ENCODE measurements around the gene DPPA2. TPM values are rescaled to one million over a fixed set of nuclear protein-coding genes. Genes with fewer than 3 reads are reported as not detected.
A peak's percentile ranks its signal among the peaks of the same experiment; 100 is the strongest.

Gene DPPA2
- total RNA-seq, 1 donor from 2014 or later: 0.35 TPM

- DNase-seq (ENCODE audit: low read depth): no peak
Observed at GRCh38 chr3:109325109-109325508, 8.8 kb upstream of the DPPA2 start.

- DNase-seq (ENCODE audit: low read depth): peak; percentile 70
Observed at GRCh38 chr3:109313061-109313460, 3.3 kb downstream of the DPPA2 start.

GRCh38 chr3:109297496-109297895 lies 18.8 kb downstream of the DPPA2 start:
- DNase-seq (ENCODE audit: low read depth): no peak

DNA sequence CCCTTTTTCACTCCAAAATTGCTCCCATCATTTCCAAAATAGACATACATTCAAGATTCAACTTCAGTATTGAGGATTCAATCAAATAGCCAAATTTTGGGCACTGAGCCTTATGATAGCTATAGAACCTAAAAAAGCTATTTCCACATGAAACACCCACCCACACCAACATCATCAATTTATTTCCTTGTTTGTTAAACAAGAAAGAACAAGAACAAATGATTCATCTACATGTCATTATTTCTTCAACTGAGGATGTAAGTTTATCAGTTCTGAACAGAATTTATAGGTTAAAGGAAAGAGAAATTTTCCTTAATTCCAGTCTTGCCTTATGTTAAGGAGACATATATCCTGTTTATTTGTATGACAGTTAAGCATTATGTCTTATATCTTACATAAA lies 32.2 kb downstream of the DPPA2 start:
- no peak for DNase-seq (ENCODE audit: low read depth)

DNA sequence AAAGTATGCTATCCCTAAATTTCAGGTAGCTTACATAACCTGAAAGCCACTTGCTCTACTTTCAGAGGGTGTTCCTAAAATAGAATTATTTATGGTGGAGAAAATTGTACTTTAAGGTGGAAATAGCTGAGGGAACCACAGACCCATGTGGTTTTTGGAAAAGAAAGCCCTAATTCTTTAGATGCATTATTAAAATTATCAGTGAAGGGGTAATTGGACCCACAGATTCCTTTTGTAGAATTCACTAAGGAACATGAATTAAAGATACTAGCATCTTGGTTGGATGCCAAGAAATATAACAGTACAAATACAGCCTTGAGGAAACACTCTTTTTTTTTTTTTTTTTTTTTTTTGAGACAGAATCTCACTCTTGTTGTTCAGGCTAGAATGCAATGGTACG lies 37.8 kb downstream of the DPPA2 start:
- DNase-seq (ENCODE audit: low read depth): no peak

DNA sequence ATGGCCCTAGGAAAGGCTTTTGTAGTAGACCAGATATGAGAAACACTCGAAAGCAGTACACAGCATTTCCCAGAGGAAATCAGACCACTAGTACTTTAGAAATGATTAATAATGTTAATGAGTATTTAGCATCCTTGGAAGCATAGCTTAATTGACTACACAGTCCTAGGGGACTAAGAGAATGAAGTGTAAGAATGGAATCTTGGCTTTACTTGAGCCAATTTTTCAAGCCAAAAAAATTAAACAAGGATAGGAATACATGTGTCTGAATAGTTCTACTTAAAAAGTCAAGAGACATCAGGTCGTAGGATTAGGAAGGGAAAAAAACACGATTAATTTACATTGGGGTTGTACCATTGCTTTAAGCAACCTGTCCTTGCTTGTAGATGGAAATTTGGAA lies 38.2 kb downstream of the DPPA2 start:
- no peak for DNase-seq (ENCODE audit: low read depth)

DNA sequence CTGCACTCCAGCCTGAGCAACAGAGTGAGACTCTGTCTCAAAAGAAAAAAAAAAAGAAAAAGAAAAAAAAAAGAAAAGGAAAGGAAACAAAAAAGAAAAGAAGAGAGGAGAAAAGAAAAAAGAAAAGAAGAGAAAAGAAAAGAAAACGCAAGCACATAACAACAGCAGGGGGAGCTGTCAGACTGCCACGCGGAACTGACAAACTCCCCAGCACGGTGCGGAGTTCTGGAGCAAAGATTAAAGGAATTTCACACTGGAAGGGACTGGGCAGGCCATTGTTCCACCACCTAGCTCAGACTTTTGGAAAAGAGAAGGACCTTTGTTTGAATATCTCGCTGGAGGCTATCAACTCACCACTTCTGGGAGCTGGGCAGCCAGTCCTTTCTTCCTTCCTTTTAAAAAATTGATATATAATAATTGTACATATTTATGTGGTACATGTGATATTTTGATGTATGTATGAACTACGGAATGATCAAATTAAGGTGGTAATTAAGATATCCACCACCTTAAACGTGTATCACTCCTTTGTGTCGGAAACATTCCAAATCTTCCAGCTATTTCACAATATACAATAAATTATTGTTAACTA lies 40.5 kb downstream of the DPPA2 start:
- peak; percentile 47 for DNase-seq (ENCODE audit: low read depth)

- DNase-seq (ENCODE audit: low read depth): no peak
Observed at GRCh38 chr3:109270779-109271178, 45.5 kb downstream of the DPPA2 start.

DNA sequence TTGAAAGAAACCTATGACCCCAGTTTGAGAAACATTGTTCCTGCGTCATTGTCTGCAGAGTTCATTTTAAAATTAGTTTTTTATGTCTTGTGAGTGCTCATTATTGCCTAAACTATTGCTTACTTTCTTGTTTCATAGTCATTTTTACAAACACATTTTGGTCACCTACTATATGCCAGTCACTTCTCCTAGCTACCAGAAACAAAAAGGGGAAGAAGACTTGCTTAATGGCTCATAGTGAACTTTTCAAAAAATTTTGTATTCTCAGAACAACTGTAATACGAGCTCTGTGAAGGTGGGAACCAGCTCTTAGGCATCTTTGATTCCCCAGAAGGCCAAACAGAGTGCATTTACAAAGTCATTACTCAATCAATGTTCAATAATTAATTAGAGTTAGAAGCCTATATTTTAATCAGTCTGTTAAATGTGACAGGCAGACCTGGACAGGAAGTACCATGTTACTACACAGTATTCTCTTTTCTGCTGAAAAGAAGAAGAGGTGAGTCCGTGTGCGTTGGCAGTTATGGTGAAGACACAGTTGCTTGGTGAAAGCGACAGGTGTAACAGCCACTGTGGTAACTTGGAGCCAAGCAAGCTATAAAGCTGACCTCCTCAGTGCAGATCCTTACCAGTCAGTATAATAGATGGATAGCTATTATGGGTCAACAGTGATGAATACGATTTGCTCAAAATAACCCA lies 46.6 kb downstream of the DPPA2 start:
- no peak for DNase-seq (ENCODE audit: low read depth)

GRCh38 chr3:109268181-109268580 lies 48.1 kb downstream of the DPPA2 start:
- DNase-seq (ENCODE audit: low read depth): peak; percentile 11

DNA sequence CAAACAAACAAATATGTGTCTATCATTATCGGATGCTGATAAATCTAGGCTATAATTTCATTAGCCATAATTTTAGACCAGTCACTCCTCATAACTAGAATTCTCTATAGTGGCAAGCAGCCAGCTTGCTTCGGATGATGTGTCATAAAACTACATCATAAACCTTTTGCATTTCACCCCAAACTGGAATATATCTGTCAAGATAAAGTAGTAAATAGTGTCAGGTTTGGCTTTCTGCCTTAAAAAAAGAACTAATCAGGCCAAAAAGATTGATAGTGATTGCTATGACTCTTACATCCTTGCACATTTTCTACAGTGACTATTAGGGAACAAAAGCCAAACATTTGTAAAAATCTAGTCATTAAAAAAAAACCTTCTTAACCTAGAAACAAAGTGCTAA lies 51.0 kb downstream of the DPPA2 start:
- DNase-seq (ENCODE audit: low read depth): no peak

- peak; percentile 79 for DNase-seq (ENCODE audit: low read depth)
Observed at GRCh38 chr3:109257269-109257668, 59.0 kb downstream of the DPPA2 start.

DNA sequence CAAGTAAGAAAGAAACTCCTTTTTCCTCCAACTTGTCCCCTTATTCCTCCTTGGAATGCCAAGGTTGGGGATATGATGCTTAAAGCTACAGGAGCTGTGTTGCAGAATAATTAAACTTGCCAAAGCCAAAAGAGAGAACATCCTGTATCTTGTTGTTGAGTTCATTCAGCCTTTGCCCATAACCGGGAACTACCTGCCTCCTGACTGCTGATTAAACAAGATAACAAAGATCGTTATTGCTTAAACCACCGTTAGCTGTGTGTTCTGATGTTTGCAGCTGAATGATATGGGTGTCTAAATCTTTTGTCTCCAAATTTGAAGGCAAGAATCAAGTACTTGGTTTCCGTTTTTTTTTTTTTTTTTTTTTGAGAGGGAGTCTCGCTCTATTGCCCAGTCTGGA lies 61.5 kb downstream of the DPPA2 start:
- DNase-seq (ENCODE audit: low read depth): no peak

DNA sequence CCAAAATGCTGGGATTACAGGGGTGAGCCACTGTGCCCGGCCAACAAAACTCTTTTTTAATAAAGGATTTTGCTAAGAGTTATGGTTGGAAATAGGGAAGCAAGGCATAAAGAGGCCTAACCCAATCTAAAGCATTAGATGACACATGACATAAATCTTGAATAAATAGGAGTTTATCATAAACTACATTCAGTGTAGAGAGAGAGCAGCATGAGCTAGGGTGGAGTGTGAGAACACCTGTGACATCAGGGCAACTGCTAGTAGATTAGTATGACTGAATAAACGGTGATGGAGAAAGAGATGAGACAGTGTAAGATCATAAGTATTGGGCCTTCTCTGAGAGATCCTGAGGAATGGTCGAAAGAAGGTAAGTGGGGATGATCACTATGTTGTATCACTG lies 63.7 kb downstream of the DPPA2 start:
- DNase-seq (ENCODE audit: low read depth): no peak

Other genes starting within 250 kb of the DPPA2 start
- under 0.01 and 0.05 TPM in 2 replicates for gene MORC1, start 198.4 kb downstream of the DPPA2 start, total RNA-seq
- gene C3orf85, start 179.8 kb downstream of the DPPA2 start, total RNA-seq: not detected in 2 replicates
- gene DPPA4, start 21.0 kb upstream of the DPPA2 start, total RNA-seq: not detected in 2 replicates

Measured in renal cortical epithelial cell (primary cell).